Mucosa of gallbladder (tissue), 1 donor: ENCODE results near the gene DDN. TPM values are rescaled to one million over a fixed set of nuclear protein-coding genes. Genes with fewer than 3 reads are reported as not detected.

ENCODE experiments used
- DNase-seq: peaks from one replicate; pipeline ENCODE4 v3.0.0-alpha.2; 2020; ENCODE audit warnings: low spot score
- total RNA-seq: library from RNA; stranded (reverse); gene quantifications from one replicate; pipeline ENCODE4 v1.2.1, GENCODE V29; 2021
- donor health status: DM: no; HTN: no; CAD: no.

The DDN gene
- total RNA-seq, 1 donor from 2014 or later = 0.06 TPM

- no peak for DNase-seq
These were observed 32.5 kb upstream of the DDN start for GRCh38 chr12:49031573-49032161.

- DNase-seq = no peak
These were observed 31.8 kb upstream of the DDN start for GRCh38 chr12:49030714-49031572.

GRCh38 chr12:49030119-49030518, 30.9 kb upstream of the DDN start:
- no peak for DNase-seq

- DNase-seq = no peak
These were observed 29.6 kb upstream of the DDN start for GRCh38 chr12:49028666-49029275.

DNA sequence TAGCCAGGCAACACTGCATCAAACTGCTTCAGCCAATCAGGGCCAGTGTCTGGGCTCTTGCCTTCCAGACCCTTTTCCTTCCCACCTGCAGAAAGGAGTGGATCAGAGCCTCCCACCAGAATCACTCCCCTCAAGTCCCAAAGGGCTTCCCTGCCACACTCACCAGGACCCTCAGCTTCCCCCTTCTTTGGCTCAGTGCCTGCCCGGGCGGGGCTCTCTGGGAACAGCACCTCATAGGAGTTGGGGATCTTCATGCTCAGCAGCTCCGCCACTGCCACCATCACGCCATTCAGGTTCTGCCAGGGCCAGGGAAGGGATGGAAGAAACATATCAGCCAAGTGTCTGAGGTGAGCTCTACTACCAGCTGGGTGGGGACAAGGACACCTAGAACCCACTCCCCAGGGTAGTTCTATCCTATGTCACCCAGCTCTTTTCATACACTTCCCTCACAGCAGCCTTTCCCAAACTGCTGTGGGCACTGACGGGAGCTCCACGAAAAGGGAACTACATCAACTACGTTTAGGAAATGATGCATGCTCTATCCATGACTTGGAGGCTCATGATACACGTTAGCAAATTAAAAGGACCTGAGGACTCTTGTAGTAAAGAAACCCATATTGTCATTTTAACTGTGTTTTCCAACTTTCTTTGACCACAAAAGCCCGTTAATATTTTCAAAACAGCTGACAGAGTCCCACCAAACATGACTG, 28.8 kb upstream of the DDN start:
- DNase-seq = no peak

- no peak for DNase-seq
These were observed 27.7 kb upstream of the DDN start for GRCh38 chr12:49026678-49027480.

- DNase-seq = no peak
These were observed 26.9 kb upstream of the DDN start for GRCh38 chr12:49026101-49026500.

- DNase-seq = no peak
These were observed 26.3 kb upstream of the DDN start for GRCh38 chr12:49025463-49025862.

DNA sequence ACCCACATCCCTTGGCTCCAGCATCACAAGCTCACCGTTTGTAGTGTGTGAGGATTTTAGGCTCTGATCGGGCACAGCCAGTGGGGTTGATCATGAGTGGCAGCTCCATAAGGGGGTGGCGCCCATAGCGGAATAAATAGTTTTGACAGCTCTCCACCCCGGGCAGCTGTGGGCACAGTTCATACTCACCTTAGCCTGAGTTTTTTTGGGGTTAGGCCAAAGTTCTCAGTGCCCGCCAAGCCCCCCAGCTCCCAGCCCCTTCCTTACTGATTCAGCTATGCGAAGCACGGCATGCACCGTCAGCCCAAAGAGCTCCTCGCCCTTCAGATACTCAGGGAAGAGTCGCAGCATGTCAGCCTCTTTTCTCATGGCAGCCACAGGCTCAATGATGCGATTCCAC, 25.4 kb upstream of the DDN start:
- DNase-seq = no peak

GRCh38 chr12:49023812-49024211, 24.6 kb upstream of the DDN start:
- DNase-seq = no peak

DNA sequence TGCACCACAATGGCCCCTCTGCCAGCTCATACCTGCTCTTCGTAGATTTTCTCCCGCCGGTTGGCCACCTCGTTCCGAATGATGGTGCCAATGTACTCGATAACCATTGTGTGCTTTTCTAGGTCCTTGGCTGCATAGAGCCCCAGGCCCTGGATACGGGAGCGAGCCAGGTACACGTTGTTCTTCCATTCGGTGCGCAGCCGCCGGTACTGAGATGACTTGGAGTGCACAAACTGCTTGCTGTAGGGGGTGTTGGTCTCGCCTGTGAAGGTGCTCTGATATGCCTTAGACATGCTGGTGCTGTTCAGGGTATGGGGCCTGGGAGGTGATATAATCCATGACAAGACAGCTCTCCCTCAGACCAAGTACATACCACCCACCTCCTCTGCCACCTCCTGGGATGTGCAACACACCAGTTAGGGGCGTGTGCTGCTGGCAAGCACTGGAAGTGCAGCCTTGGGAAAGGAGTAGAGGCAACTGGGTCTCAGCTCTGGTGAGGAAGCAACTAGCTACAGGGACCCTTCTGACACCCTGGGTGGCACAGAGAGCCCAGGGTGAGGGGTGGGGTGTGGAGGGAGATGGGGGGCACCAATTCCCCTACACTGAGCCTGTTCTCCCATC, 23.5 kb upstream of the DDN start:
- no peak for DNase-seq

GRCh38 chr12:49021292-49021915, 22.2 kb upstream of the DDN start:
- no peak for DNase-seq

- no peak for DNase-seq
These were observed 21.3 kb upstream of the DDN start for GRCh38 chr12:49020441-49020840.

DNA sequence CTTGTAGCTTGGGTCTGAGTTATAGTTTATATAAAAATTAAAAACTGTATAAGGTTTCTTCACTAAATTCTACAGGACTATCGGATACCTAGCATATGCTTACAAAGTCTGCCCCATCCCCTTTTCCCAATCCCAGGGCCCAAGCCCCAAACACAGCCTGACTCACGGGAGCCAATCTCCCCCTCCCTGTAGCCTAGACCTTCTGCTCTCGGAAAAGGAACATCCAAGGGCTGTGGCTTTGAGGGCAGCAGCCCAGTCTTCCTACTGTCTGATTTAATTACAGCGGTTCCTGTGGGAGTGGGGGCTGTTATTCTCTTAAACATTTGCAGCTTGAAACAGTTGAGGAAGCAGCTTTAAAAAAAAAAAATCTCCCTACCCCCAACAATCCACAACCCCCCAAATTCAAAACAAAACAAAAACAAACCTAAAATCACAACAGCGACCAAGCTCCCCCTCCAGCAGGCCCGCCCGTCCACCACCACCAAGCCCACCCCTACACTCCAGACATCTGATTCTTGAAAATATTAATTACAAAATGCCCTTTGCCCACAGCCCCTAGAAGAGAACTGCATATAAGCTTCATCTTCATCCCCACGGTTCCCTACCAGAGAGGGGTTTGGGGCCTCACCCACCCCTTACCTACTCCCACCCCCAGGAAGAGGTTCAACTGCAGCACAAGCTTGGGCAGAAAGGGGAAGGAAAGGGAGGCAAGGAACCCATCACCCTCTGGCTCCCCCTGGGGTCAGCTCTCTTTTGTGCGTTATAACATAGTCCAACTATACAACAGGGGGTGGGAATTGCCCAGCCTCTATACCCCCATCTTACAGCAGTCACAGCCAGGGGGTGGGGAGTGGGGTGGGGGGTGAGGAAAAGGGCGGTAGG, 20.5 kb upstream of the DDN start:
- DNase-seq = no peak

DNA sequence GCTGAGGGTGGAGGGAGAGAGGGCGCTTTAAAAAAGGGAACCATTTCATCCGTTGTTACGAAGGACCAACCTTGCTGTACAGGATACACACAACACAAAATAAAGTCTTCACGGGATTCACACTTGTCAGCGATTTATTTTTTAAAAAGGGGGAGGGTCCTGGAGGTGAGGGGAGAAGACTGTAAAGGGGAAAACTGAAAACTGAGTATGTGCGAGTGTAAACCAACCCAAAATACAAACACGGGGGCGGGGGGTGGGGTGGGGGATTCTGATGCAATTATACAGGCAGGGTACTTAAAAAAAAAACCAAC, 19.9 kb upstream of the DDN start:
- DNase-seq = no peak

- DNase-seq = peak; percentile 96
These were observed 19.3 kb upstream of the DDN start, which contains the start of gene PRKAG1 for GRCh38 chr12:49018261-49019119. Gene PRKAG1 (minus strand): TSS chr12:49018776. CDS start chr12:49018740, 36 bp downstream.

DNA sequence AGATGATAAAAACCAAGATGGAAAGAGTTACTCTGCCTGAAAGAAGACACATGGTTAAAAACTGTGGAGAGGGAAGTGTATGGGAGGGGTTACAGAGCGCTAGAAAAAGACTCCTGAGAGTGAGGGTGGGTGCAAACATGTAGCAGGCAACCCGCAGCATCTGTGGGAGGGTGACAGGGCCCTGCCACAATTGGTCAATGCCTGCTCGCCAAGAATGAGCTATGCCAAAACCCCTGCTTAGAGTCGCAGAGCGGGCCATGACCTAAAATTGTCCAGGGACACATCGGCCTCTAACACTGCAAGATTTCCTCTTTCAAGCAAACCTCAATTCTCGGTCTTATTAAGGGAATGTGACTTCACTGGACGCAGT, 18.7 kb upstream of the DDN start:
- no peak for DNase-seq

DNA sequence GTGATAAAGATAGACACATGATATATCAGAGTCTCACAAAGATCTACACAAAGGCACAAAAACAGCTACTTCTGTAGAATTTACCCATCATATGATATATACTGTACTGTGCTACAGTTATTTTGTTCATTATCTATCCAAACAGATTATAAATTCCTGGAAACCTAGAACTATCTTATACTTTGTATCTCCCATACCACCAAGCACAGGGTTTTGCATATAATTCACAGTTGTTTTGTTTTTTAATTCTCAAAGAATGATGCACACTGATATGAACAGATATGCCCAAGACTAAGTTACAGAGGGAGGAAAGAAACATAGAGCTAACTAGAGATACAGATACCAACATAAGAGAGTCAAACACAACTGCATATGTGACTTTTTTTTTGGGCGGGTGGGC, 16.0 kb upstream of the DDN start:
- no peak for DNase-seq

DNA sequence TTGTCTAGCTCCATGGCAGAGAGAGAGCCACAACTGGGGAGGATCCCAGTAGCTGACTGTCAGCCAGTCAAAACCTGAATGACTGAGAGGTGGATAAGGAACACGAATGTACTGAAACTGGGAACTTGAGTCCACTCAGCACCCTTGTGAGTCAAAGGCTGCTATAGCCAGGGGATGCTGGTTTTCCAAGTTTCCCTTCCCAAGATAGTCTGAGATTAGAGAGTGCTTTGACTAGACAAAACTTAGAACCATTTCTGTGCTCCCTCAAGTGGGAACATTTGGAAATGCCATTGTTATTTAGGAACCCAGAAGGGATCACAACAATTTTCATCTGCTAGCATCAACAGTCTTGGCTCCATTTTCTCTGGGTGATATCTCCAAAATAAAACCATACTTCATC, 15.4 kb upstream of the DDN start:
- no peak for DNase-seq
